Right lobe of liver (tissue), 6 donors: Measurements from ENCODE around the gene MGRN1. TPM values are rescaled to one million over a fixed set of nuclear protein-coding genes. Genes with fewer than 3 reads are reported as not detected.
"Not testable (repeated sequence)": the region's sequence is repeated elsewhere in the genome, so short reads cannot be mapped to it uniquely, and the experiment has no call there.

ENCODE experiments used
- ATAC-seq, 4 donors: fragments of 200-7000 bp; cut with Tn5 transposase; one replicate each; pipeline ENCODE4 v1.9.1; 2020; ENCODE audit warnings: mild to moderate bottlenecking in 4 of 4, moderate library complexity in 4 of 4
- DNase-seq, 3 donors: peaks; one replicate each; pipeline ENCODE4 v3.0.0-alpha.2; 2020
- H3K27ac ChIP-seq, 3 donors: fragments of 200-600 bp; one replicate each; pipeline ENCODE4 v1.8.0; 2022
- H3K27me3 ChIP-seq, 2 donors: fragments of 200-600 bp; one replicate each; pipeline ENCODE4 v1.8.0; 2022
- H3K36me3 ChIP-seq, 4 donors: fragments of 200-600 bp; sonication (generic) in 1 of 4; one replicate each; pipeline versions ENCODE4 v1.5.1 to v1.8.0; 2017 to 2022; ENCODE audit warnings: control low read depth in 1 of 4
- H3K4me1 ChIP-seq, 4 donors: fragments of 200-600 bp; sonication (generic) in 1 of 4; one replicate each; pipeline versions ENCODE4 v1.5.1 to v1.8.0; 2017 to 2022; ENCODE audit warnings: control low read depth in 1 of 4
- H3K4me3 ChIP-seq, 3 donors: fragments of 200-600 bp; one replicate each; pipeline ENCODE4 v1.8.0; 2022
- H3K9me3 ChIP-seq, 4 donors: fragments of 200-600 bp; sonication (generic) in 1 of 4; one replicate each; pipeline versions ENCODE4 v1.5.1 to v1.8.0; 2017 to 2022; ENCODE audit warnings: control low read depth in 1 of 4
- CTCF ChIP-seq, 4 donors: fragments of 200-600 bp in 3 of 4; fragments of 450-650 bp in 1 of 4; IDR thresholded peaks; one replicate each; pipeline versions ENCODE4 v1.5.1 to v1.8.0; 2016 to 2022; ENCODE audit warnings: antibody characterized with exemption in 4 of 4, mild to moderate bottlenecking in 2 of 4
- POLR2A ChIP-seq: fragments of 450-650 bp; IDR thresholded peaks from one replicate; pipeline ENCODE4 v1.6.1; 2017; ENCODE audit warnings: antibody characterized with exemption, mild to moderate bottlenecking
- WGBS: methylation state at CpG from one replicate; pipeline ENCODE4 v1.1.6; 2018; ENCODE audit warnings: low coverage, low lambda C conversion rate; ENCODE audit not compliant: insufficient coverage; ENCODE audit errors: missing lambda C conversion rate; 5-methylcytosine and 5-hydroxymethylcytosine counted together
- intact Hi-C, 2 donors: fragments of 100-400 bp; cut with DNase I; formaldehyde crosslinking; loops; one replicate each; pipeline versions ENCODE4 v1.11.2 to v1.14.1; 2022
- microRNA-seq, 2 donors: library from miRNA; unstranded; fragments of <30 nt; microRNA quantifications; one replicate each; pipeline ENCODE4, GENCODE V29; 2019 to 2020
- small RNA-seq, 2 experiments: library from RNA; depleted of rRNA; stranded (forward); fragments of <200 nt; gene quantifications; one replicate each; pipeline ENCODE3, GENCODE V24; 2016
- total RNA-seq, 6 experiments: library from RNA; depleted of rRNA in 2 of 6; stranded (reverse); fragments of >200 nt in 2 of 6; fragmentation: NEBNext Ultra II Directional in 3 of 6; extraction: Animal tissue kit (Norgen Biotek cat#: 25700) in 3 of 6; gene quantifications; one replicate each; pipeline versions ENCODE4 v1.1.0 to v1.2.4, GENCODE V29; 2016 to 2023
- donor health status: DM: no; HTN: yes; CAD: no.
- donor health status: DM: no; HTN: no; CAD: no.
- donor health status: DM: no; HTN: no; CAD: no.
- donor health status: DM: no; HTN: yes; CAD: no.
- donor health status: DM: no; HTN: yes; CAD: no.

Gene MGRN1
- total RNA-seq, 6 experiments from 2014 or later, result 42.5 to 67.3 (median 49.5) TPM

GRCh38 chr16:4736546-4736945 lies 111.9 kb downstream of the MGRN1 start:
- TF ChIP-seq POLR2A, result no peak
- no peak for TF ChIP-seq CTCF (IDR thresholded peaks at IDR 0.05)
- no peak overlapping the region for H3K4me3 ChIP-seq
- no peak overlapping the region for H3K27ac ChIP-seq
- no peak for ATAC-seq
- no peaks in the 10 kb centered on the region for H3K9me3 ChIP-seq
- no peaks in the 10 kb centered on the region for H3K27me3 ChIP-seq
- intact Hi-C loops, result loop anchor here in 1 of 2 donors (10.0 kb wide), 1 partner anchor 218 kb away; the partner anchor contains the start of gene SEC14L5
- 53% methylated on average over 2 of the region's 4 CpGs for WGBS
- peaks cover 0 to 11% (median 0%) of the 10 kb centered on the region in 4 donors for H3K4me1 ChIP-seq
- H3K36me3 ChIP-seq, result no peaks in the 10 kb centered on the region
- DNase-seq, result no peak

- TF ChIP-seq POLR2A, result no peak
- no peak for TF ChIP-seq CTCF (IDR thresholded peaks at IDR 0.05)
- no peak overlapping the region for H3K27ac ChIP-seq
- no peak for ATAC-seq
- DNase-seq, result no peak
- H3K4me1 ChIP-seq, result peaks cover 0 to 11% (median 0%) of the 10 kb centered on the region in 4 donors
- no peak overlapping the region for H3K4me3 ChIP-seq
- intact Hi-C loops, result loop anchor here in 1 of 2 donors (10.0 kb wide), 1 partner anchor 217 kb away; the partner anchor contains the start of gene SEC14L5
- no peaks in the 10 kb centered on the region for H3K36me3 ChIP-seq
- H3K9me3 ChIP-seq, result no peaks in the 10 kb centered on the region
- H3K27me3 ChIP-seq, result no peaks in the 10 kb centered on the region
- WGBS, result 61% methylated on average over 2 of the region's 15 CpGs
These were observed 112.9 kb downstream of the MGRN1 start for GRCh38 chr16:4737545-4737944.

GRCh38 chr16:4738370-4738769 lies 113.7 kb downstream of the MGRN1 start:
- H3K36me3 ChIP-seq, ATAC-seq, H3K4me1 ChIP-seq, H3K27me3 ChIP-seq, H3K27ac ChIP-seq, H3K4me3 ChIP-seq, DNase-seq, H3K9me3 ChIP-seq: not testable (repeated sequence)
- intact Hi-C loops, result loop anchor here in 1 of 2 donors (10.0 kb wide), 1 partner anchor 216 kb away; the partner anchor contains the start of gene SEC14L5
- 62% methylated on average over 3 of the region's 5 CpGs for WGBS

Small RNA genes lying within 50 kb of the gene (microRNA-seq; reads per million reads assigned to microRNA genes)
- 0.29 to 0.64 reads per million in 2 donors for gene MIR6769A

Small RNA genes lying within 50 kb of the gene (small RNA-seq; reads per million reads assigned to genes)
- gene MIR6769A (0 reads per million in 2 experiments), gene RN7SL850P (0 reads per million in 2 experiments)

Other genes with a start within 250 kb of the MGRN1 start
- 10 to 100 TPM in 5 of 6 experiments, 1 to 10 TPM in 1; 7.8 to 22.9 (median 13.3) TPM for gene CORO7, start 208.2 kb upstream of the MGRN1 start, total RNA-seq
- gene DNAJA3, start 199.0 kb upstream of the MGRN1 start, total RNA-seq, result 100 to 1,000 TPM in 2 of 6 experiments, 10 to 100 TPM in 4; 36.4 to 110 (median 49.0) TPM
- gene NMRAL1, start 150.2 kb upstream of the MGRN1 start, total RNA-seq, result 10 to 100 TPM; 19.9 to 44.0 (median 35.5) TPM
- gene HMOX2, start 148.4 kb upstream of the MGRN1 start, total RNA-seq, result 10 to 100 TPM; 39.7 to 74.7 (median 55.4) TPM
- 10 to 100 TPM; 15.7 to 23.2 (median 18.4) TPM for gene CDIP1, start 86.1 kb upstream of the MGRN1 start, total RNA-seq
- under 1 TPM in 5 of 6 experiments, not detected in 1; 0.06 to 0.24 (median 0.16) TPM for gene C16orf96, start 68.5 kb upstream of the MGRN1 start, total RNA-seq
- gene UBALD1, start 9.9 kb upstream of the MGRN1 start, total RNA-seq, result 10 to 100 TPM in 4 of 6 experiments, 1 to 10 TPM in 2; 6.4 to 29.5 (median 17.2) TPM
- 10 to 100 TPM; 17.8 to 36.3 (median 23.0) TPM for gene NUDT16L1, start 68.7 kb downstream of the MGRN1 start, total RNA-seq
- 10 to 100 TPM in 1 of 6 experiments, 1 to 10 TPM in 5; 4.7 to 10.7 (median 7.6) TPM for gene ANKS3, start 109.4 kb downstream of the MGRN1 start, total RNA-seq
- gene DNAAF8, start 109.7 kb downstream of the MGRN1 start, total RNA-seq, result under 1 TPM in 5 of 6 experiments, not detected in 1; 0.12 to 0.92 (median 0.42) TPM
- 1 to 10 TPM; 4.5 to 6.6 (median 5.8) TPM for gene ZNF500, start 142.3 kb downstream of the MGRN1 start, total RNA-seq
- not detected for gene SEPTIN12, start 163.5 kb downstream of the MGRN1 start, total RNA-seq
- gene SMIM22, start 170.5 kb downstream of the MGRN1 start, total RNA-seq, result under 1 TPM in 2 of 6 experiments, not detected in 4; 0.44 to 0.95 TPM
- 10 to 100 TPM in 5 of 6 experiments, 1 to 10 TPM in 1; 8.3 to 24.2 (median 14.0) TPM for gene ROGDI, start 177.8 kb downstream of the MGRN1 start, total RNA-seq
- 10 to 100 TPM; 33.1 to 55.2 (median 51.2) TPM for gene GLYR1, start 222.5 kb downstream of the MGRN1 start, total RNA-seq
- 10 to 100 TPM; 12.0 to 18.6 (median 16.2) TPM for gene UBN1, start 222.7 kb downstream of the MGRN1 start, total RNA-seq